Activated T-helper 17 cell treated with anti-CD3 and anti-CD28 coated beads, Interleukin-2, amount 50 U/mL, for 72 hours (primary cell): ENCODE measurements around the gene NEK11. TPM values are rescaled to one million over a fixed set of nuclear protein-coding genes. Genes with fewer than 3 reads are reported as not detected.

ENCODE experiments used
- ATAC-seq: fragments of 150-1000 bp; cut with Tn5 transposase; replicated peaks from 2 replicates; pipeline ENCODE4 v1.10.0; 2021; ENCODE audit warnings: mild to moderate bottlenecking, moderate library complexity
- H3K27ac Mint-ChIP-seq: one replicate; pipeline ENCODE4 v1.8.0; 2022; ENCODE audit warnings: mixed read lengths
- H3K27me3 Mint-ChIP-seq: one replicate; pipeline ENCODE4 v1.8.0; 2022; ENCODE audit warnings: mixed read lengths
- H3K36me3 Mint-ChIP-seq: one replicate; pipeline ENCODE4 v1.8.0; 2022; ENCODE audit warnings: low read depth, mild to moderate bottlenecking, mixed read lengths
- H3K4me1 Mint-ChIP-seq: one replicate; pipeline ENCODE4 v1.8.0; 2022; ENCODE audit warnings: mixed read lengths
- H3K4me3 Mint-ChIP-seq: one replicate; pipeline ENCODE4 v1.8.0; 2022; ENCODE audit warnings: mild to moderate bottlenecking, mixed read lengths
- H3K9me3 Mint-ChIP-seq: one replicate; pipeline ENCODE4 v1.8.0; 2022; ENCODE audit warnings: mixed read lengths
- total RNA-seq, 2 donors: library from RNA; stranded (reverse); gene quantifications; one replicate each; pipeline ENCODE4 v1.2.3, GENCODE V29; 2022

NEK11 gene
- total RNA-seq, 2 donors from 2014 or later = 3.1 to 3.2 TPM

DNA sequence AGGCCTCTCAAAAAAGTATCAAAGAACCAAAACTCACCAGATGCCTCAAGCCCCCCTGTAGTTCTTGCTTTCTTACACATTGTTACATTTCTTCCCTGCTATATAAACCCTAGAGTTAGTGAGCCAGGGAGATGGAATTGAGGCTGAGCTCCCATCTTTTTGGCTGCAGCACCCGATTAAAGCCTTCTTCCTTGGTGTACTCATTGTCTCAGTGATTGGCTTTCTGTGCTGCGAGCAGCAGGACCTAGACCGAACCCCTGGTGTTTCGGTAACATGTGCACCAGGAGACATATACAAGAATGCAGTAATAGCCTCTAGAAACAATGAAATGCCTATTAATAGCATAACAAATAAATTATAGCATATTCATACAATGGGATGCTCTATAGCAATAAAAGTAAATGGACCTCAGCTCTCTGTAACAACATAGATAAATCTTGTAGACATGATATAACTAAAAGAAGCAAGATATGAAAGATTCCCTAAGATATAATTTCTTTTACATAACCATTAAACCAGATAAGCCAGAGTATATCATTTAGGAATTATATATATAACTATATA, 174.0 kb downstream of the NEK11 start:
- H3K36me3 Mint-ChIP-seq = no peaks in the 10 kb centered on the region
- H3K9me3 Mint-ChIP-seq = peaks cover 5% of the 10 kb centered on the region
- H3K27me3 Mint-ChIP-seq = no peaks in the 10 kb centered on the region
- H3K27ac Mint-ChIP-seq = no peak overlapping the region
- H3K4me3 Mint-ChIP-seq = no peak overlapping the region
- no peak for ATAC-seq
- H3K4me1 Mint-ChIP-seq = no peaks in the 10 kb centered on the region

DNA sequence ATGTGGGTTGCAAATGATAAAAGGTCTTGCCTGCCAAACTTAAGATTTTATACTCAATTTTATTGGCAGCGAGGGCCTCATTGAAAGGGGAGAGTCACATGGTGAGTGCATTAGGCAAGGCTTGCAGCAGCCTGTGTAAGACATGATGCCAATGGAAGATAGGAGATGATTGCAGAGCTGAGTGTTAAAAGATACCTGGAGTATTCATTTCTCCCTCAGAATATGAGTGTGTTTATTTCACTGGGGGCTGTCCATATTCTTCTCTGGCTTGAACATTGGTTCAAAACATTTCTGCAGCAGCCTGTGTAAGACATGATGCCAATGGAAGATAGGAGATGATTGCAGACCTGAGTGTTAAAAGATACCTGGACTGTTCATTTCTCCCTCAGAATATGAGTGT, 189.7 kb downstream of the NEK11 start:
- no peaks in the 10 kb centered on the region for H3K27me3 Mint-ChIP-seq
- ATAC-seq = no peak
- H3K4me3 Mint-ChIP-seq = no peak overlapping the region
- H3K36me3 Mint-ChIP-seq = no peaks in the 10 kb centered on the region
- H3K27ac Mint-ChIP-seq = no peak overlapping the region
- no peaks in the 10 kb centered on the region for H3K4me1 Mint-ChIP-seq
- peaks cover 6% of the 10 kb centered on the region for H3K9me3 Mint-ChIP-seq

DNA sequence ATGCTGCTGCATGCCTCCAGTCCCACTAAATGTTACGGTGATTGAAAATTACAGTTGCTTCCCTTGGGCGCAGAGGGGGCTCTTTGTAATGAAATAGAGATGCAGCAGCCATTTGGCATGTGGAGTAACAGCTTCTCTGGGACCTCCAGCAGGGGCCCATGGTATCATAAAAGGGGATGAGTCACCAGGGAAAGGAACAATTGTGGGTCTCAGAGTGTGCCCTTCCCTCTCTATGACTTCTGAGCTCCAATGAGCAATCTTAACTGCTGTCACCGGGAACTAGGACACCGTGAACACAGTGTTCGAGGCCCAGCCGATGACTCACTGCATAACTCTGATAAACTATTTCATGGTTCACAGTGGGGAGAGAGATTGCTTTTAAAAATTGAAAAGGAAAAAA, 190.1 kb downstream of the NEK11 start:
- peaks cover 1% of the 10 kb centered on the region for H3K9me3 Mint-ChIP-seq
- H3K27me3 Mint-ChIP-seq = no peaks in the 10 kb centered on the region
- H3K4me1 Mint-ChIP-seq = no peaks in the 10 kb centered on the region
- ATAC-seq = peak; percentile 18
- no peaks in the 10 kb centered on the region for H3K36me3 Mint-ChIP-seq
- no peak overlapping the region for H3K27ac Mint-ChIP-seq
- no peak overlapping the region for H3K4me3 Mint-ChIP-seq

DNA sequence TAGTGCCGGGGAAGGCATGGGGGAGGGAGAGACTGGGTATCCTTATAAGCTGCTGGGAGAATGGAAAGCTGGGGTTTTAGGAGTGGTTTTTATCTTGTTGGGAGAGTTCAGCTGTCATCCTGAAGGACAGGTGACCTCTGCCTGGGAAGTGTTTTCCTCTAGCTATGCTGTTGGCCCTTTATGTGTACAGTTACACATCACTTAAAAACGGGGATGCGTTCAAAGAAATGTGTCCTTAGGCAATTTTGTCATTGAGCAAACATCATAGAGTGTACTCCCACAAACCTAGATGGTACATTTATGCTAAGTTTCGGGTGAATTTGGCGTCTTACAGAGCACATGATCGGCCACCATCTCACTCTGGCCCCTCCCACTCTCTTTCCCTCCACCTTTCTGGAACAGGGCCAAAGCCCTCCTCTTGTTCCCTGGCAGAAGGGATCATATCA, 190.6 kb downstream of the NEK11 start:
- Mint-ChIP-seq H3K4me1 (no peaks in the 10 kb centered on the region), H3K36me3 (no peaks in the 10 kb centered on the region), H3K27ac (no peak overlapping the region), H3K27me3 (no peaks in the 10 kb centered on the region), H3K9me3 (no peaks in the 10 kb centered on the region), H3K4me3 (no peak overlapping the region)
- no peak for ATAC-seq

DNA sequence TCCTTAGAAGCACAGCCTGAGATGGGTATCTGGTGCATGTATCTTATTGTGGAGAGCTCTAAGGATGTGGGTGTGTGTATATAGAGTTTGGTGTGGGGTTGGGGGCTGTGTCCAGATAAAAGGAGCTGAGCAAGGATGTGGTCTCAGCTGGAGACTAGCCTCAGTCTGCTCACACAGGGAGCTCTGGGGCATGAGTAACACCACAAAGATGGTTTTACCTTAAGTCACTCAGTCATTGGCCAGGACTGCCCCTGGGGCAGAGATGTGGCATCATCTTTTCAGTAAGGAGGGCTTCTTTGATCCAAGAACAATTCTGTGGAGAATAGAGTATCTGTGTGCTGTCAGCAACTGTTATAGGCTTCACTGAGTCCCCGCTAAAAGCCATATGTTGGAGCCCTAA, 191.5 kb downstream of the NEK11 start:
- Mint-ChIP-seq H3K27ac (no peak overlapping the region), H3K9me3 (no peaks in the 10 kb centered on the region), H3K4me1 (no peaks in the 10 kb centered on the region), H3K4me3 (no peak overlapping the region), H3K27me3 (no peaks in the 10 kb centered on the region), H3K36me3 (no peaks in the 10 kb centered on the region)
- ATAC-seq = no peak

DNA sequence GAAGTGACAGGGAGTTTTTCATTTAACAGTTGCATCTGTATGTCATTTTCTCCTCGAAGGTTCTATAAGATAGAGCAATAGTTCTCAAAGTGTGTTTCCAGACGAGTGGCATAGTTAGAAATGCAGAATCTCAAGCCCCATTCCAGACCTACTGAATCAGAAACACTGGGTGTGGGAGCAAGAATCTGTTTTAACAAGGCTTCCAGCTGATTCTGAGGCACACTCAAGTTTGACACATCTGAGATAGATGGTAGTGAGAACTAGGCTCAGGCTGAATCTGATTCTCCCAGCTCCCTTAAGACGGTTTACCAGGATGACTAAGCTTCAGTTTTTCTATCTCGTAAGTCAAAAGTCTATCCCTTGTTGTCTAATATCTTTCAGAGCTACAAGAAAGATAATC, 195.1 kb downstream of the NEK11 start:
- H3K9me3 Mint-ChIP-seq = no peaks in the 10 kb centered on the region
- no peak for ATAC-seq
- no peak overlapping the region for H3K4me3 Mint-ChIP-seq
- H3K27me3 Mint-ChIP-seq = no peaks in the 10 kb centered on the region
- no peaks in the 10 kb centered on the region for H3K4me1 Mint-ChIP-seq
- H3K27ac Mint-ChIP-seq = no peak overlapping the region
- no peaks in the 10 kb centered on the region for H3K36me3 Mint-ChIP-seq

DNA sequence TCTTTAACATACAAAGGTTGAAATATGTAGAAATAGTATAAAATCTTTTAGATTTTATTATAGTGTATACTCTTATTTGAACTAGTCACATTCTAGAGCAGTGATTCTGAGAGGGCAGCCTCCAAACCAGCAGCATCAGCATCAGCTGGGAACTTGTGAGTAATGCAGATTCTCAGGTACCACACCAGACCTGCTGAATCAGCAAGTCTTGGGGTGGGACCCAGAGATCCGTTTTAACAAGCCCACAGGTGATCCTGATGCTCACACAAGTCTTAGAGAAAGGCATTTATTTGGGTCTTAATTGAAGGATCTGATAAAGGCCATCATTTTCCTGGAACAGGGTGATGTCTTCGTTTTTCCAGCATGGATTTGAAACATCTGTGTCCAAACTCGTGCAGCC, 195.9 kb downstream of the NEK11 start:
- no peak for ATAC-seq
- H3K27ac Mint-ChIP-seq = no peak overlapping the region
- no peaks in the 10 kb centered on the region for H3K36me3 Mint-ChIP-seq
- no peaks in the 10 kb centered on the region for H3K27me3 Mint-ChIP-seq
- no peaks in the 10 kb centered on the region for H3K4me1 Mint-ChIP-seq
- no peaks in the 10 kb centered on the region for H3K9me3 Mint-ChIP-seq
- H3K4me3 Mint-ChIP-seq = no peak overlapping the region

DNA sequence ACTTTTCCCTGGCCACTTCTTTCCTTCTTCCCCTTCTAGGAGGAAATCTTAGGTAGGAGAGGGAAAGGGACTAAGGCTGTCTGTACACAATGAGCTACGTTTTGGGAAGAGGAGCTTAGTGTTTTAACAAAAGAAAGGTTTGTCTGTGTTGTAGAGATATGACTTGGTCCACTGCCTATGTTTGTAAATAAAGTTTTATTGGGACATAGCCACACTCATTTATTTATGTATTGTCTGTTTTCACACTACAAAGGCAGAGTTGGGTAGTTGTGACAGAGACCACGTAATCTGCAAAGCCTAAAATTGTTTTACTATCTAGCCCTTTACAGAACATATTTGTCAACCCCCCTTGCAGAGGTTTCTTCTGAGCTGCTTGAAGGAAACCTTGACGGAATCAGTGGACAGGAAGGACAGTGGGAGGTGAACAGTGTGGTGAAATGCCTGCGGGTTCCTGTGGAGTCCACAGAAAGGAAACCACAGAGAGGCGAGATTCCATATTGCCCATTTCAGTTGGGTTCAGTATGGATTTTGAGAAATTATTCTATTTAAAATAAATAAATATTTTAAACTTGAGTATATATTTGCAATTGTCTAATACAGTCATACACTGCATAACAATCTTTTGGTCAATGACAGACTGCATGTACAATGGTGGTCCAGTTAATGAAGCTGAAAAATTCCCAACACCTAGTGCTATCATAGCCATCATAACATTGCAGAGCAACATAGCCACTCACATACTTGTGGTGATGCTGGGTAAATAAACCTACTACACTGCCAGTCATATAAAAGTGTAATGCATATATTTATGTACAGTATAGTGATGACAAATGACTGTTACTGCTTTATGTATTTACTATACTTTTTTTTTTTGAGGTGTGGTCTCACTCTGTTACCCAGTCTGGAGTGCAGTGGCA, 197.0 kb downstream of the NEK11 start:
- H3K4me1 Mint-ChIP-seq = no peaks in the 10 kb centered on the region
- no peak for ATAC-seq
- H3K27ac Mint-ChIP-seq = no peak overlapping the region

DNA sequence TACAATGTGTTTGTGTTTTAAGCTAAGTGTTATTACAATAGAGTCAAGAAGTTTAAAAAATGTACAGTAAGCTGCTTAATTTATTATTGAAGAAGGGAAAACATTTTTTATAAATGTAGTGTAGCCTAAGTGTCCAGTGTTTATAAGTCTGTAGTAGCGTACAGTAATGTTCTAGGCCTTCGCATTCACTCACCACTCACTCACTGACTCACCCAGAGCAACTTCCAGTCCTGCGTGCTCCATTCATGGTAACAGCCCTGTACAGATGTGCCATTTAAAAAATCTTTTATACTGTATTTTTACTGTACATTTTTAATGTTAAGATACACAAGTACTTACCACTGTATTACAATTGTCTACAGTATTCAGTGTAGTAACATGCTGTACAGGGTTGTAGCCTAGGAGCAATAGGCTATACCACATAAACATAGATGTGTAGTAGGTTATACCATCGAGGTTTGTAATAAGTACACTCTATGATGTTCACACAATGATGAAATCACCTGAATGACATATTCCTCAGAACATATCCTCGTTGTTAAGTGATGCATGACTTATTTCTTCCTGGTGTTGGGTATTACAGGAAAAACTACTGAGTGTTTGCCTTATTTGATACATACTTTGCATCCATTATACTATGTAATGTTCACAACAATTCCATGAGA, 198.3 kb downstream of the NEK11 start:
- no peaks in the 10 kb centered on the region for H3K36me3 Mint-ChIP-seq
- H3K9me3 Mint-ChIP-seq = no peaks in the 10 kb centered on the region
- H3K4me1 Mint-ChIP-seq = no peaks in the 10 kb centered on the region
- no peak for ATAC-seq
- H3K4me3 Mint-ChIP-seq = no peak overlapping the region
- H3K27ac Mint-ChIP-seq = no peak overlapping the region
- H3K27me3 Mint-ChIP-seq = no peaks in the 10 kb centered on the region

More for the DNA sequence above, 197.0 kb downstream of the NEK11 start:
- H3K36me3 Mint-ChIP-seq = no peaks in the 10 kb centered on the region
- H3K9me3 Mint-ChIP-seq = no peaks in the 10 kb centered on the region
- H3K27me3 Mint-ChIP-seq = no peaks in the 10 kb centered on the region
- no peak overlapping the region for H3K4me3 Mint-ChIP-seq

DNA sequence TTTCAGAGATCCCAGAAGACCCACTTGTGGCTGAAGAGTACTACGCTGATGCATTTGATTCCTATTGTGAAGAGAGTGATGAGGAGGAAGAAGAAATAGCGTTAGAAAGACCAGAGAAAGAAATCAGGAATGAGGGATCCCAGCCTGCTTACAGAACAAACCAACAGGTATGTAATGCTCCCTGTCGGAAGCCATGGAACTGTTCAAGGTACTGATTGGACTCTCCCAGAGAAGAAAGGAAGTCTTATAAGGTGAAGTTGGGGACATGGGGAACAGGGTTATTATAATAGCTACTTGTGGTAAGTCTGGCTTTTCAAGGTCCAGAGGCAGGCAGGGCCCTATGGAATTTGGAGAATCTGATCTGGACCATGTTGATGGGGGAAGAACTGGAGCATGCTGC, 201.8 kb downstream of the NEK11 start:
- H3K36me3 Mint-ChIP-seq = no peaks in the 10 kb centered on the region
- H3K4me3 Mint-ChIP-seq = no peak overlapping the region
- H3K27ac Mint-ChIP-seq = no peak overlapping the region
- no peaks in the 10 kb centered on the region for H3K4me1 Mint-ChIP-seq
- H3K9me3 Mint-ChIP-seq = no peaks in the 10 kb centered on the region
- no peaks in the 10 kb centered on the region for H3K27me3 Mint-ChIP-seq
- ATAC-seq = no peak

DNA sequence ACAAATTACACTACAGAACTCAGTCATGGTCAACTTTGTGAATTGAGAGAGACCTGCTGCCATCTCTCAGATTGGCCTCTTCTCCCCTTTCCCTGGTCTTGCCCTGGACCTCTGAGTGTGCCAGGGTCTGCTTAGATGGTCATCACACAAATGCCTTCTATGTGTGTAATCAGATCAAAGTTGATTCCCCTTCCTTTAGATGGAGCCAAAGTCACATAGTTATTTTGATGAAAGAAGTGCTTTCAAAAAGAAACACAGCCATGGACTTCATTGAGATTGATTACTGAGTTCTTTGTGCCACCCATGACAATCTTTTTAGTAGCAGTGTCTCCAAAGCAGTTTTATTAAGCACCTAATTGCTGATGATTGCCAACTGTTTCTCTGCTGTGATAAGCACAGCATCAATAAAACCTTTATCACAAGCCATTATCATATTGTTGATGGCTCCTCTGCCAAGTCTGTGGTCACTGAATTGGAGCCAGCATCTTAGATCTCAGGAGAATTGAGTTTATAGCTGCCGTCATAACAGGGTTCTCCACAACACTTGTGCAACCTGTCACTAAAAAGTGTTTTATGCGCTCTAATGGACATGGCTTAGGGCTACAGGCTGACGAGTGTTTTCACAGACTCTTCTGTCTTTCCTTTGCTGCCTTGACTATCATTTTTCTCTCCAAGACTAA, 205.2 kb downstream of the NEK11 start:
- Mint-ChIP-seq H3K36me3 (no peaks in the 10 kb centered on the region), H3K27ac (no peak overlapping the region), H3K27me3 (no peaks in the 10 kb centered on the region), H3K4me1 (no peaks in the 10 kb centered on the region), H3K9me3 (no peaks in the 10 kb centered on the region), H3K4me3 (no peak overlapping the region)
- ATAC-seq = no peak

DNA sequence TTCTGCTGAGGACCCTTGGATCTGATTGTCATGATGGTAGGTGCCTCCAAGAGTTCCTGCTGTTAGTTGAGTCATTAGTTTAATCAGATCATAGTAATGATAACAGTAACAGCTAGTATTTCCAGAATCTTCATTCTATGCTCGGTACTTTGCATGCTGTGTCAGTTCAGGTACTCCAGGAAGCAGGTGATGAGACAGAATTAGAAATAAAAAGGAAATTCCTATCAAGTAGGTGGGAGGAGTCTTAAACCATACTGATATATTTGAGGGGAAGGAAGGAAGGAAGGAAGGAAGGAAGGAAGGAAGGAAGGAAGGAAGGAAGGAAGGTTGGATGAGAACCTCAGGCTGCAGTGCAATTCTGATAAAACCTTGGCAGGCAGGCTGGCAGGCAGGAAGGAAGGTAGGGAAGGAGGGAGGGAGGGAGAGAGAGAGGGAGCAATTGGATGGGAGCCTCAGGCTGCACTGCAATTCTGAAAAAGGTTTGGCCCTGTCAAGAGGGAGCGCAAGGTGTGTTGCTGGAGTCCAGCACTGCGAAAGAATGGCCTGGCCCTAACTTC, 206.1 kb downstream of the NEK11 start:
- Mint-ChIP-seq H3K36me3 (no peaks in the 10 kb centered on the region), H3K27me3 (no peaks in the 10 kb centered on the region), H3K27ac (no peak overlapping the region), H3K9me3 (no peaks in the 10 kb centered on the region), H3K4me3 (no peak overlapping the region), H3K4me1 (no peaks in the 10 kb centered on the region)
- ATAC-seq = no peak

DNA sequence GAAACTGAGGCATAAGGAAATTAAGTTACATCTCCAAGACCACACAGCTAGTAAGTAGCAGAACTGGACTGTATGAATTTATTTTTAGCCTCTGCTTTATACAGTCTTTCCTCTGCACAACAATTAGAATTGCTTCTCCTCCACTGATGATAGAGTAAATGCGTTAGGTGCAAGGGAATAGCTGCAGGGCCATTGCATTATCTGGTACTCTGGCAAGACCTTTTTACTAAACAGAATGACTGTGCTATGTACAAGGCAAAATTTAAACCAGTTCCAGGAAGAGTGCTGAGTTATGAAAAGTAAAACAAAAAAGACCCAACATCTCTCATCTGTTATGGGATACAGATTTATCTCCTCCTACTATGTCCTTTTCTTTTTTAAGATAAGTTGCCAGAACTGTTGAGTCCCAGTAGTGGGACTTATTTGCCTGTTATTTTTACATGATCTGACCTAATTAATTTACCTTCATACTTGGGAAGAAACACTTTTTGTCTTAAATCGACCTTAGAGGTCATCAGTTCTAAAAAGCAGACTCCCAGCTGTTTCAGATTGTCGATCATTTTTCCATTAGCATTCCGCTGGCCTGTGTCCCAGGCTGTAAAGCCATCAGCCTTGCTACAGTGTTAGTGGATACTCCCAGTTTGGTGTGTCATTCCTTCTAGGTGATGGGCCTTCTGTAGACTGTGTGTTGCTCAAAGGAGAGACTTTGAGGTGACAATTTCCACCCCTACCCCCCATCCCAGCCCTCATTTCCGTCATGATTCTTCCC, 207.4 kb downstream of the NEK11 start:
- H3K4me1 Mint-ChIP-seq = no peaks in the 10 kb centered on the region
- ATAC-seq = no peak
- no peaks in the 10 kb centered on the region for H3K27me3 Mint-ChIP-seq
- no peaks in the 10 kb centered on the region for H3K9me3 Mint-ChIP-seq
- no peak overlapping the region for H3K27ac Mint-ChIP-seq
- no peak overlapping the region for H3K4me3 Mint-ChIP-seq
- H3K36me3 Mint-ChIP-seq = no peaks in the 10 kb centered on the region

DNA sequence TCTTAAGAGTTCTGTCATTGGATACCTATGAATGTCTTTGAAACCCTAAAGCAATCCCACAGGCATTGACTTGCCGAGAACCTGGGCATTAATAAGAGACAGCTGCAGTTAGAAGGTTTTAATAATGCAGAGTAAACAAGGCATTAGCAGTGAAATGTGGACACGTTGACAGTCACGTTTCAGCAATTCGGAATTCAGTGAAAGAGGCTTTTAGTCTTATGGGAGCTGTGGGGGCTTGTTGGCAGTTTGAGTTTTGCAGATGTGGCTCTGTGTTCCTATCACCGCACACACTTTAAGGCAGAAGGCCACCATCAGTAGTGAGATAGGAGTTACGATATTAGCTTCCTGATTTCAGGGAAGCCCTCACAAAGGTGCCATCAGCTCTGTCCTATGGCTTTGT, 209.7 kb downstream of the NEK11 start:
- Mint-ChIP-seq H3K27me3 (no peaks in the 10 kb centered on the region), H3K36me3 (no peaks in the 10 kb centered on the region), H3K4me1 (no peaks in the 10 kb centered on the region), H3K27ac (no peak overlapping the region), H3K9me3 (no peaks in the 10 kb centered on the region), H3K4me3 (no peak overlapping the region)
- no peak for ATAC-seq
